Measurements from ENCODE around the gene PEX6.

DNA sequence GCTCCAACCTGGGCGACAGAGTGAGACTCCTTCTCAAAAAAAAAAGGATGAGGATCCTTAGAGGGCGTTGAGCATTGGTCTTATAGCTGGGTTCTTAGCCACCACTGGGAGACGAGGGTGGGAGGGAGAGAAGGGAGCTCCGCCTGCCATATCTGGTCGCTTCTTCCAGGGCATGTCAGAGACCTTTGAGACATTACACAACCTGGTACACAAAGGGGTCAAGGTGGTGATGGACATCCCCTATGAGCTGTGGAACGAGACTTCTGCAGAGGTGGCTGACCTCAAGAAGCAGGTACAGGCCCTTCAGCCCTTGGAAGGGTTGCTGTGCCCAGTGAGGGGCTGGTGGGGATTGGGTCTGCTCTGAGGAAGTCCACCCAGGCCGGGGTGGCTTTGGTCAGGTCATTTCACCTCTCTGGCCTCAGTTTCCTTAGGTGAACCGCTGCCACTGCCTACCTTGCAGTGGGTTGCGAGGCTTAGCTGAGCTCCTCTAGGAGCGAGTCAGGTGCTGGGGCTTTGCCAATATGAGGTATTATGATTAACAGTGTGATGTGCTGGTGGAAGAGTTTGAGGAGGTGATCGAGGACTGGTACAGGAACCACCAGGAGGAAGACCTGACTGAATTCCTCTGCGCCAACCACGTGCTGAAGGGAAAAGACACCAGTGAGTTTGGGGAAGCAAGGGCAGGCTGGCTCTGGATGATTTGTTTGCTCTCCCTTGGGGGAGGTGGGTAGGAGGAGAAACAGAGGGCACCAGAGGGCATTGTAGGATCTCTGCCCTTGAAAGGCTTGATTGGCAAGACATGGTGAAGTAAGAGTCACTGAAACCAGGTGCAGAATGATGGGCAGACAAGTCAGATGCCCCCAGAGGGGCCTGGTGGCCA is 41.2 kb downstream of the PEX6 start:
- TF ChIP-seq, protein P1, sequence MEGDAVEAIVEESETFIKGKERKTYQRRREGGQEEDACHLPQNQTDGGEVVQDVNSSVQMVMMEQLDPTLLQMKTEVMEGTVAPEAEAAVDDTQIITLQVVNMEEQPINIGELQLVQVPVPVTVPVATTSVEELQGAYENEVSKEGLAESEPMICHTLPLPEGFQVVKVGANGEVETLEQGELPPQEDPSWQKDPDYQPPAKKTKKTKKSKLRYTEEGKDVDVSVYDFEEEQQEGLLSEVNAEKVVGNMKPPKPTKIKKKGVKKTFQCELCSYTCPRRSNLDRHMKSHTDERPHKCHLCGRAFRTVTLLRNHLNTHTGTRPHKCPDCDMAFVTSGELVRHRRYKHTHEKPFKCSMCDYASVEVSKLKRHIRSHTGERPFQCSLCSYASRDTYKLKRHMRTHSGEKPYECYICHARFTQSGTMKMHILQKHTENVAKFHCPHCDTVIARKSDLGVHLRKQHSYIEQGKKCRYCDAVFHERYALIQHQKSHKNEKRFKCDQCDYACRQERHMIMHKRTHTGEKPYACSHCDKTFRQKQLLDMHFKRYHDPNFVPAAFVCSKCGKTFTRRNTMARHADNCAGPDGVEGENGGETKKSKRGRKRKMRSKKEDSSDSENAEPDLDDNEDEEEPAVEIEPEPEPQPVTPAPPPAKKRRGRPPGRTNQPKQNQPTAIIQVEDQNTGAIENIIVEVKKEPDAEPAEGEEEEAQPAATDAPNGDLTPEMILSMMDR (conservative IDR thresholded peaks at IDR 0.05; ENCODE audit: low read depth, low read length): no peak
- no peak for TF ChIP-seq EZH2 (IDR thresholded peaks at IDR 0.05; ENCODE audit: borderline replicate concordance, low read depth, low read length, poor library complexity, severe bottlenecking)
